Measurements from ENCODE around the gene PDXK.

PDXK gene

GRCh38 chr21:43775795-43776430 is 57.0 kb downstream of the PDXK start, which contains the start of gene CSTB:
CSTB (minus strand) TSS chr21:43776308; CDS start chr21:43776269, 39 bp downstream.
- no peak for TF ChIP-seq CTCF (IDR thresholded peaks at IDR 0.05; ENCODE audit: low read depth, low read length)
- DNase-seq (ENCODE audit: low read depth in 2 of 2): peak; percentile 62 to 71

GRCh38 chr21:43777953-43778352 is 59.0 kb downstream of the PDXK start:
- no peak overlapping the region for H3K4me3 ChIP-seq (replicated peaks in 1 of 2; ENCODE audit: low read depth in 2 of 2, low read length in 2 of 2)
- no peak for TF ChIP-seq CTCF (IDR thresholded peaks at IDR 0.05; ENCODE audit: low read depth, low read length)
- no peak for DNase-seq (ENCODE audit: low read depth in 2 of 2)

More at GRCh38 chr21:43775795-43776430, 57.0 kb downstream of the PDXK start, which contains the start of gene CSTB:
- H3K4me3 ChIP-seq (replicated peaks in 1 of 2; ENCODE audit: low read depth in 2 of 2, low read length in 2 of 2): peak within 1 kb of the TSS; percentile 84 to 86

GRCh38 chr21:43778469-43779335 is 59.8 kb downstream of the PDXK start:
- peak in 1 of 2 donors; percentile 25 for DNase-seq (ENCODE audit: low read depth in 2 of 2)
- no peak for TF ChIP-seq CTCF (IDR thresholded peaks at IDR 0.05; ENCODE audit: low read depth, low read length)
- H3K4me3 ChIP-seq (replicated peaks in 1 of 2; ENCODE audit: low read depth in 2 of 2, low read length in 2 of 2): no peak overlapping the region

- DNase-seq (ENCODE audit: low read depth in 2 of 2): no peak
- H3K4me3 ChIP-seq (replicated peaks in 1 of 2; ENCODE audit: low read depth in 2 of 2, low read length in 2 of 2): no peak overlapping the region
- no peak for TF ChIP-seq CTCF (IDR thresholded peaks at IDR 0.05; ENCODE audit: low read depth, low read length)
Measured at GRCh38 chr21:43779660-43780059, 60.7 kb downstream of the PDXK start.

- DNase-seq (ENCODE audit: low read depth in 2 of 2): no peak
- no peak for TF ChIP-seq CTCF (IDR thresholded peaks at IDR 0.05; ENCODE audit: low read depth, low read length)
- no peak overlapping the region for H3K4me3 ChIP-seq (replicated peaks in 1 of 2; ENCODE audit: low read depth in 2 of 2, low read length in 2 of 2)
Measured at GRCh38 chr21:43781846-43782245, 62.9 kb downstream of the PDXK start.

GRCh38 chr21:43782431-43783097 is 63.6 kb downstream of the PDXK start:
- H3K4me3 ChIP-seq (replicated peaks in 1 of 2; ENCODE audit: low read depth in 2 of 2, low read length in 2 of 2): no peak overlapping the region
- no peak for TF ChIP-seq CTCF (IDR thresholded peaks at IDR 0.05; ENCODE audit: low read depth, low read length)
- DNase-seq (ENCODE audit: low read depth in 2 of 2): no peak

All from cardiac fibroblast (primary cell).